HG02943 (cell line): ENCODE results near the gene GSG1L.
"Not testable (repeated sequence)": the region's sequence is repeated elsewhere in the genome, so short reads cannot be mapped to it uniquely, and the experiment has no call there.

ENCODE experiments used
- ATAC-seq: cut with Tn5 transposase; IDR thresholded peaks from one replicate; pipeline ENCODE4 v1.9.1; 2021; ENCODE audit warnings: mild to moderate bottlenecking, low read depth, moderate library complexity; ENCODE audit not compliant: unreplicated experiment

GSG1L gene

DNA sequence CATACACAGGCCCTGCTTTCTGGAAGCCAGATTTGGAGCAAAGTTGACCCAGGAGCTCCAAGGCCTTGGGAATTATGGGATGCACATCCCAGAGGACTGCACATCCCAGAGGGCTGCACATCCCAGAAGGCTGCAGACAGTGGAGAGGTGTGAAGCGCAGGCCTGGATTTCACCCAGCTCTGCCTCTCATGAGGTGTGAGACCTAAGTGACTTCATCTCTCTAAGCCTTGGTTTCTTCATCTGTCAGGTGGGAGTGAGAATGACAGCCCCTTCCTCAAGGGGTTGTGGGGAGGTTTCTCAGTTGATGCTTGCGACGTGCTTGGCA is 102.3 kb downstream of the GSG1L start:
- ATAC-seq = no peak

GRCh38 chr16:27960619-27961295 is 102.8 kb downstream of the GSG1L start:
- ATAC-seq = no peak

- no peak for ATAC-seq
Observed at GRCh38 chr16:27959914-27960313, 103.6 kb downstream of the GSG1L start.

DNA sequence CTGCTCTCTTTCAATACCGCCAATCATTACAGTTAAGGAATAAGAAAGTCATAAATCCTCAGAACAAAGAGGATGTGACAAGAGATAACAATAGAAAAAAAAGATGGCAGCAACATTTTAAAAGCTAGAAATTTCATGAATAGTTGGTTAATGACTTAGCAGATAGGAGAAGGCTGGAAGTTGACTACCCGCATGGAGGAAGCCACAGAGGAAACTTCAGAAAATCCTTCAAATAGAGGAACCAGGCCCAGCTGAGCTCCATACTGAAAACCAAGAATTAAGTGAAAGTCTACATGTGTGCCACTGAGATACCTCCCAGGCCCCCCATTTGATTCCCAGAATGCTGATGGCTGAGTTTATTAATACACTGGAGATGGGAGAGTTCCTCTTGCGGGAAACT is 109.3 kb downstream of the GSG1L start:
- ATAC-seq = no peak

DNA sequence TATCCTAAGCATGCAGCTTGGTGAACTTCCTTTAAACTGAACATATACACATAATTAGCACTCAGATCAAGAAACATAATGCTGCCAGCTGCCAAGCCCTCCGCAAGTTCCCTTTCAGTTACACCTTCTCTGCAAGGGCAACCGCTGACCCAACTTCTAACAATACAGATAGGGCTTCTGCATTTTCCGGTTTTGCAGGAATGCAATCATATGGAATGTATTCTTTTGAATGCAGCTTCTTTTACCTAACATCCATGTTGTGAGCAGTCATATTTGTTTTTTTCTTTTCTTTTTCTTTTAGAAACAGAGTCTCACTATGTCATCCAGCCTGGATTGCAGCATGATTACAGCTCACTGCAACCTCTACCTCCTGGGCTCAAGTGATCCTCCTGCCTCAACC is 110.7 kb downstream of the GSG1L start:
- ATAC-seq = no peak

DNA sequence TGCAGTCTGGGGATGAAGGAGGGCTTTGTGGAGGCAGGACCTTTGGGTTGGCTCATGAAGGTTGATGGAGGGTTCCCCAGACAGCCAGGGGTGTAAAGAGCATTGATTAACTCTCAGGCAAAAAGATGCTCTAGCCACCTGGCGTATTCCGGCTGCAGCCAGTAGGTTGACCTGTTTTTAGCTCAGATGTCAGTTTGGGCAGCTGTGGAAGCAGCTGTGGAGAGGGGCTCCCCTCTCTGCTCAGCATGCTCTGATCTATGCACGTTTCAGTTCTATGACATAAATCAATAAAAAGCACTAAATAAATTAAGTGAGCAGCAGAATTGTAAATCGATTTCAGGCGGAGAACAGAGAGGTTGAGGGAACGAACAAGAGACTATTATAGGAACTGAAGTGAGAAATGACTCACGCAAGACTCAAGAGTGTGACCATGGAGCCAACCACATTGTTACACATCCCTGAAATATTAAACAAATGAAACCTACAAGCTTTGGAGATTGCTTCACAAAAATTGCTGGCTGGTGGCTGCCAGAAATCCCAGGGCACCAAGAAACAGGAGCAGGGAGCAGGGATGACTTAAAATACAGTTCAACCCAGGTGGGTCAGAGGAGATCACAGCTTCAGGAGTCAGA is 111.9 kb downstream of the GSG1L start:
- no peak for ATAC-seq

DNA sequence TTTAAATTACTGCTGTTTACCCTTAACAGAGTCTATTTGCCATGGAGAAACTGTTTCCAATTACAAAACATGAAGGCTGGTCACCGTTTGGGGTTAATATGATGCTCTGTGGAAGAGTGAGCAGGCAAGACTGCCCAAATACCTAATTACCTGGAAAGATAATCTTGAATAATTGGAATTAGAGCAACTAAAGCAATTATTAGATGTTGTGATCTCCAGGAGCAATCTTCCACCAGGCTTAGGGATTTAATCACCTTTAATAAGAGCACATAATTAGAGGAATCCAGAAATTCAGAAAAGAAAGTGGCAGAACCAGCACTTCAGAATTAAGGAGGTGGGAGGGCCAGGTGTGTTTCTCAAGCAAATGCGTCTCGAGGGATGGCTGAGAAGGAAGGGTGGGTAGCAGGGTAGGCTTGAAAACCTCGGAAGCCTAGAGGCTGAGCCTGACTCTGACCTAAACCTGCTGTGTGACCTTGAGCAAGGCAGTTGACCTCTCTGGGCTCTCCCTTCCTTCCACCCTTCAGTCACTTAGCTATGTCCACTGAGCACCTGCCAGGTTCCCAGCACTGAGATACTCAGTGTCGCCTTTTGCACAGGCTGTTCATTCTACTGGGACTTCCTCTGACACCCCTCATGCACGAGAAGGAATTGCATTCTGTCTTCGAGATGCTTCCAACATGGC is 113.2 kb downstream of the GSG1L start:
- ATAC-seq = no peak

GRCh38 chr16:27947696-27948095 is 115.8 kb downstream of the GSG1L start:
- no peak for ATAC-seq

GRCh38 chr16:27945233-27945973 is 118.1 kb downstream of the GSG1L start:
- no peak for ATAC-seq

- ATAC-seq = no peak
Observed at GRCh38 chr16:27943766-27944165, 119.7 kb downstream of the GSG1L start.

DNA sequence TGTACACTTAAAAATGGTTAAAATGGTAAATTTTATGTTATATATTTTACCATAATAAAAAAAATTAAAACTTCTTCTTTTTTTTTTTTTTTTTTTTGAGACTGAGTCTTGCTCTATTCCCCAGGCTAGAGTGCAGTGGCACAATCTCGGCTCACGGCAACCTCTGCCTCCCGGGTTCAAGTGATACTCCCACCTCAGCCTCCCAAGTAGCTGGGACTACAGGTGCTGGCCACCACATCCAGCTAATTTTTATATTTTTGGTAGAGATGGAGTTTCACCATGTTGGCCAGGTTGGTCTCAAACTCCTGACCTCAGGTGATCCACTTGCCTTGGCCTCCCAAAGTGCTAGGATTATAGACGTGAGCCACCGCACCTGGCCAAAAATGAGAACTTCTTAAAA is 121.4 kb downstream of the GSG1L start:
- ATAC-seq = not testable (repeated sequence)

DNA sequence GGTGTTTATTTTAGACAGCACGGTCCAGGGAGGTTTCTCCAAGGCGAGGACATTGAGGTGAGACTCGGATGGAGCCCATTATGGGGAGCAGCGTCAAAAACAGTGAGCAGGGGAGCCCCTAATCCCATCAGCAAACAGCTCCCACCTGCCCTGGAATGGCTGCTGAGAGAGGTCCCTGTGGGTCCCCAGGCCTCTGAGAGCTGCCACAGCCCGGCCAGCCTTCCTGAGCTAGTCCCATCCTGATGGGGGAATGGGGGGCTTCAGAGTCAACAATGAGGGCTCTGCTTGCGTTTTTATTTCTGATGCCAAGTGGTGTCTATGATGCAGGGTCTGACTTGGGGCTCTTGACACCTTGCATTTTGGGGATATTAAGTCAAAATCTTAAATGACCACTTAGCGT is 128.4 kb downstream of the GSG1L start:
- no peak for ATAC-seq

DNA sequence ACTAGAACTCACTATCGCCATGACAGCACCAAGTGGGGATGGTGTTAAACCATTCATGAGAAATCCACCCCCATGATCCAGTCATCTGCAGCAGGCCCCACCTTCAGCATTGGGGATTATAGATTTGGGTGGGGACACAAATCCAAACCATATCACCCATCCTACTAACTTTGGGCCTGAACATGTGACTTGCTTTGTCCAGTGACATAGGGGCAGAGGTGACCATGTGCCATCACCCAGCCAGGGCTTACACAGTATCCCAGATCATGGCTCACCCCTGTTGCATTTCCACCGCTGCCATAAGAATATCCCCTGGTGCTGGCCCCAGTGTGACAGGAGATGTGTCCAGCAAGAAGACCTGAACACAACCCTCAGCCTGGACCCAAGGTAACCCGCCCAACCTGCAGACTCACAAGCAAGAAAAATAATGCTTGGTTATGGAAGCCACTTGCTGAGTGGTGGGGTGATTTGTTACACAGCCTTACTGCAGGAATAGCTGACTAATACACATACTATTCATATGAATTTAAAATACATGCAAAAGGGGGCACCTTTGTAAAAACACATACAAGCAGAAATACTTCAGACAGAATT is 130.9 kb downstream of the GSG1L start:
- ATAC-seq = no peak

DNA sequence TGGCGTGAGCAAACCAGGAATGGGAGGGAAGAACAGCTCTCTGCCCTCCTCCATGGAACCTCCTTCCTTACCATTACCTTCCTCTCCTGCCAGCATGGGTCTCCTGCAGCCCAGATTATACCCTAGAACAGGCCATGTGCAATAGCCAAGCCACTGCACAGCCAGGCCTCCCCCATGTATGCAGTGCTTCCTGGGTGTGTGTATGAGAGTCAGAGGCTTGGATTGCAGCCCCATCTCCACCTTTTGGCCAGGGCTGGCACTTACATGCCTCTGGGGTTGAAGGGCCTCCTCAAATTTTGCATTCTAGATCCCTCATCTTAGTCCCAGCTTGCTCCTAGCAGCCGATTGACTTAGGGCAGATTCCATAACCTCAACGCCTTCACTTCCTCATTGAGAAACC is 133.7 kb downstream of the GSG1L start:
- ATAC-seq = no peak

DNA sequence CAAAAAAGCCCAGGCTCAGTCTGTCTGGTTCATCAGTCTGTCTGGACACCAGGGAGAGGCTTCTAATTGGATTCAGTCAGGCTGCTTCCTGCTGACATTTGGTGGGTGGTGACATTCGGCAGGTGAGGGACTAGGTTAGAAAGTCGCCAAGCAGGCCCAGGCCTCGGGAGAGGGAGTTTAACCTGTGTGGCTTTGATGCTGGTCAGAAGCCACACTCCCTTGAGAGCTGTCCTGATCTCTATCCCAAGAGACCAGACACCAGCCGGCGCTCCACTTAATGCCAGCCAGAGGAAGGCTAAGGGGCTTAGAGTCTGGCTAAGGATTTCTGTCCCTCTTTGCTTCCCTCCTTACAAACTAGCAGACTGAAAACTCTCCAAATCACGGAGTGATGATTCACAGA is 135.0 kb downstream of the GSG1L start:
- no peak for ATAC-seq

GRCh38 chr16:27927266-27927901 is 136.1 kb downstream of the GSG1L start:
- no peak for ATAC-seq

DNA sequence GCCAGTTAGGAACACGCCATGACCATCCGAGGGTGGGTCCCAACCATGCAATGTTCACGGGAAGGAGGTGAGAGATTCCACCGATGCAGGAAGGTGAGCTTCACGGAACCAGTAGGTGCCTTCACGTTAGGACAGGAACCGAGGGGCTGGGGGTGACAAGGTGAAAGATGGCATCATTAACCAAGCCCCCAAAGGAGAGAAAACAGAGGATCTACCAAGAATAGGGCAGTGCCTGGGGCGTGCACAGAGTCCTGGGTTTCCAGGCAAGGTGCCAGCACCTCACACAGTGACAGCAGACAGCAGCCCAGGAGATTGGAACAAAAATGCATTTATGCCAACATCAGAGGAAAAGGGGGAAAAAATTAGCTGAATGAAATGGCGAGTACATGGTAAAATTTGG is 137.9 kb downstream of the GSG1L start:
- ATAC-seq = no peak

DNA sequence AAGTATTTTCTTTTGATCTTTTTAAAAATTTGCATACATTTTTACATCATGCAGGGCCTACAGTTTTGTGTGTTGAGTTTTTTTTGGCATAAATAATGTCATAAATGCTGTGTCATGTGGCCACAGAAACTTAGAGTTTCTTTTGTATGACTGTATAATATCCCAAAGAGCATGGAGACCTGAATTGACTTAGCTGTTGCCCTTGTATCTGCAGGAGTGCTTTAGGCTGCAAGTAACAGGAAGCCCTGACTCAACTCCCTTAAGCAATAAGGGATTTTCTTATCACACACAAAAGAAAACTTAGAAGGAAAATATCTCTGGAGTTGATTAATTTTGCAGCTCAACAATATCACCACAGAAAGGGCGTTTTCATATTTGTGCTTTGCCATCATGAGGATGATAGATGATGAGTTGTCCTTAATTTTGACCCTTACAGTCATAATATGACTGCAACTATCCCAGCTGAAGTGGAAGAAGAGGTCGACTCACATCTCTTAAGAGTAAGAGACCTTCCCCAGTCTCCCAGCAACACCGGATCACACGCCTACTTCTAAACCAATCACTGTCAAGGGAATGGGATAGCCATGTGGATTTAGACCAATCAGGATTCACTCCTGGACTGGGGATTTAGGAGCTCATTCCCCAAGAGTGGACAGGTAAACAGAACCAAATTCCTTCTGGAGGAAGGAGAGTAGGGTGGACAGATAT is 138.9 kb downstream of the GSG1L start:
- no peak for ATAC-seq

DNA sequence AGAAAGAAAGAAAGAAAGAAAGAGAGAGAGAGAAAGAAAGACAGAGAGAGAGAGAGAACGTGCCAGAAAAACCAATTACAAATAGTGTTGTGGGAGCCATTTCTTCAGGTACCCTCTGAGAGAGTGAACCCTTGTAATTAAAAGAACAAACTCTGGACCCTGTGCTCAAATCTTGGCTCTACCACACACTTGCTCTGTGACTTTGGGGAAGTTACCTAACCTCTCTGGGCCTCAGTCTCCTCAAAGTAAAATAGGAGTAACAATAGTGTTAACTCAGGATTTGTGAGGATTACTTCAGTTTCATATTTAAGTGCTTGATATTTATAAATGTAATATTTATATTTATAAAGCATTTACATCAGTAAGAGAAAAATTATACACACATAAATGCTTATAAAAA is 139.8 kb downstream of the GSG1L start:
- no peak for ATAC-seq

- no peak for ATAC-seq
Observed at GRCh38 chr16:27922433-27922832, 141.1 kb downstream of the GSG1L start.
